Measurements from ENCODE around the gene TNNI3.
"Not testable (repeated sequence)": the region's sequence is repeated elsewhere in the genome, so short reads cannot be mapped to it uniquely, and the experiment has no call there.

The TNNI3 gene

GRCh38 chr19:55112246-55112776, 45.2 kb downstream of the TNNI3 start:
- DNase-seq: no peak

- DNase-seq: no peak
These were observed 46.2 kb downstream of the TNNI3 start for GRCh38 chr19:55111238-55111831.

GRCh38 chr19:55109527-55110291, 47.8 kb downstream of the TNNI3 start:
- DNase-seq: no peak

- not testable (repeated sequence) for DNase-seq
These were observed 50.3 kb downstream of the TNNI3 start for GRCh38 chr19:55107252-55107651.

- no peak for DNase-seq
These were observed 50.9 kb downstream of the TNNI3 start for GRCh38 chr19:55106591-55106990.

- DNase-seq: no peak
These were observed 52.3 kb downstream of the TNNI3 start for GRCh38 chr19:55105237-55105636.

GRCh38 chr19:55103190-55103589, 54.3 kb downstream of the TNNI3 start:
- DNase-seq: no peak
